ENCODE results near the gene PLGRKT.
"Not testable (repeated sequence)": the region's sequence is repeated elsewhere in the genome, so short reads cannot be mapped to it uniquely, and the experiment has no call there.

The PLGRKT gene

DNA sequence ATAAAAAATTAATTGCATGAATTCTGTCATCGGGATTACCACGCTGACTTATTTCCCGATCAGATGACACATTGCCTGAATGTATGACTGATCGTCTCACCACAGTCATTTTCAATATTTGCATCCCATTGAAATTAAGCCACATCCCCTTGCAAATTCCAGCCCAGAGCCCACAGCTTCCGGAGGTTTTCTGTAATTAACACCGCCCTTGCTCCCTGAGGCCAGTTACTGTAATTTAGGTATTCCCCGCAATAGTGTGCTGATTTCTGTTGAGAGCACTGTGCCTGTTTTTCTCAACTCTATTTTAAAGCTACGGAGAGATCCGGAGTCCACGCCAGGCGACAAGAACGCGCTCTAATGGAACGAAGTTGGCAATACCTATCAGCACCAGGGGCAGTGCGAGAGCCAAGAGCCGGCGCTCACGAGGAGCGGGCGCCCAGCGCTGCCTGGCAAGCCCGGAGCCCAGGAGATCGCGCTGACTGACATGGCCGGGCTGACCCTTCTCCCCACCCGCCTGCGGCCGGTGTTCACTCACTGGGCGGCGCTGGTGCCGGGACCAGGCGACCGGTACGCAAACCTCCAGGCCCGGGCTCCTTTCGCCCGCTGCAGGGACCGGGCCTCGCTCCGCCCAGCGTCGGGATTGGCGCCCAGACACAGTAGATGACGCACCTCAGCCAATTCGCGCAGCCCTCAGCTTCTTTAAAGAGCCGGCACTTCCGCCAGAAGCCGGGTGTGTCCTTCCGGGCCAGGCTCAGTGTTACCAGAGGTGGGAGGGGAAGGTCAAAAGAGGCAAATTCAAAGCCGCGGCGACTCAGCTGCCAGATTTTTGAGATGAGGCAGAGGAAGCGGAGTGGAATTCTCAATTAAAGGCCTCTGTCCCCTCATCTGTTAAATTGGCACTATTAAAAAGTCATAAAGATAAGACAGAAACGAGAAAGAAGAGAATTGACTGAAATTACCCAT lies at the start of gene PLGRKT:
Gene PLGRKT, minus strand, starts transcription at position 672 of the 963 bp plus-strand sequence. CDS start 5,948 bp downstream, outside the sequence.
- peak; percentile 95 for DNase-seq (ENCODE audit: low spot score)

DNA sequence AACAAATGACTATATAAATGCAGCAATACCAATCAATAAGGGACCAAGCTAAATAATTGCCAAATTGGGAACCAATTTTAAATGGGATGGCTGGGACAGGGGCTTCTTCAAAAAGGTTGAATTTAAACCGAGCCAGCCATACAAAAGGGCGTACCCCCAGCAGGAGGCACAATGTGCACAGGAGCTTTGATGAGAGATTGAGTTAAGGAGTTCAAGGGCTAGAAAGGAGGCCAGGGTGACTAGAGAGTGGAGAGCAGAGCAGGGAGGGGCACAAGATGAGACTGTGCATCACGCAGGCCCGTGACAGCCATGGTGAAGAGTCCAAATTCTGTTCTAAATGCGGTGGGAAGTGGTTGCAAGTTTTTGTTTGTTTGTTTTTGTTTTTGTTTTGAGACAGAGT lies 49.3 kb upstream of the PLGRKT start:
- DNase-seq (ENCODE audit: low spot score), result no peak

- DNase-seq (ENCODE audit: low spot score), result no peak
Measured at GRCh38 chr9:5485378-5486085, 47.8 kb upstream of the PLGRKT start.

DNA sequence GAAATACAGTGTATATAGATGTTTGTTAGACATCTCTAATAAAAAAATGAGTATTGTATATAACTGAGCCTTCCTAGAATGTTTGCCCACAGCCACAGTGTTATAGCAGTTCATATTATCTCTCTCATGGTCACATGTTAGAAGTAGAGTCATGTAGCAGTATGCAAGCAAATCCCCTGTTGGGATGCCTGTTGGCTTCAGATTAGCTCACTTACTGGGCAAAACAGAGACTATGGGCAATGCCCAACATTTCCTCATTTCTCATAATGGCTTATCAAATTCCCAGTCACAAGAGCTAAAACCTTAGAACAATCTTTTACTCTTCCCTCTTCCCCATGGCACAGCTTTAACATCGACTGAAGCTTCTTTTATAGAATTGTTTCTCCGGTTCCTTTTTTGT lies 45.6 kb upstream of the PLGRKT start:
- no peak for DNase-seq (ENCODE audit: low spot score)

GRCh38 chr9:5482194-5482593 lies 44.5 kb upstream of the PLGRKT start:
- DNase-seq (ENCODE audit: low spot score), result no peak

GRCh38 chr9:5481322-5482040 lies 43.8 kb upstream of the PLGRKT start:
- DNase-seq (ENCODE audit: low spot score), result no peak

DNA sequence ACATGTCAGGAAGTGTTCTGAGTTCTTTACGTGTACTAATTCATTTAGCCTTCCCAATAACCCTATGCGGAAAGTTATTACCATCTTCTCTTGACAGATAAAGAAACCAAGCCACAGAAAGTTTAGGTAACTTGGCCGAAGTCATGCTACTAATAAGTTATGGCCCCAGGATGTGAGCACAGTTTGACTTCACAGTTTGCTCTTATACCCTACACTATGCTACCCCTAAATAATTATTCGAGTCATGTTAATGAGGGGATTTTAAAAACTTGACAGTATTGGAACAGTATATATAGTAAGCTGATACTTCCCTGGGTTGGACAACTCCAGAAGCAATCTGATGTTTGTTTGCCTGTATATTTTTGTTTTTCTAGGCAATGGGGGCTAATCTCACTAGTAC lies 43.2 kb upstream of the PLGRKT start:
- no peak for DNase-seq (ENCODE audit: low spot score)

DNA sequence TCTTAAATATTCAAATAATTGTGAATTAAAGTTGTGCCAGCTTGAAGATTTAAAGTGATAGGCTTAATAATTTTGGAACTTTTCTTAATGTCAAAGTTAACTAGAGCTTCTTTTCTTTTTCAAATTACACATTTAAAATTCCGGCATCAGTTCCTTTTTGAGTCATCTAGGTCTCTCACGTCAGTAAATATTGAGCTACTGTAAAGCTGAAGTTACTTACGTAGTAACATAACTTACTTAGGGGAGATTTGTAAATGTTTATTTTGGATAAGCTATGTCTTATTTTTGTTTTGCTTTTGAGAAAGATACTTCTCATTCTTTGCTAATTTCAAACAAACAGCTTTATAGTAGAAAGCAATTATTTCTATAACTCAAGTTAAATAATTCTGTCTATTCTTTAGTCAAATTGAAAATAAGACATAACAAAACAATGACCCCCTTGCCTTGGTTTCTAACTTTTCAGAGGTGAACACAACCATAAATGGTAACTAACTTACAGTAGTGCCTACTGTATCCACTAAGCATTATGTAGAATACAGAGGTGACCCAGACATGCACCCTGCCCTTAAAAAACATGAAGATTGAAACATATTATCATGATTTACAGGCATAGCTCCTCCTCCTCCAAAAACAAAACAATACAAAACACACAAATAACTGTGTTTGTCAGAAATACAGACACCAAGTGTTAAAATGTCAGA lies 42.4 kb upstream of the PLGRKT start:
- DNase-seq (ENCODE audit: low spot score), result no peak

GRCh38 chr9:5478206-5478605 lies 40.5 kb upstream of the PLGRKT start:
- DNase-seq (ENCODE audit: low spot score), result no peak

GRCh38 chr9:5475611-5476010 lies 37.9 kb upstream of the PLGRKT start:
- DNase-seq (ENCODE audit: low spot score), result not testable (repeated sequence)

GRCh38 chr9:5470816-5471215 lies 33.1 kb upstream of the PLGRKT start:
- no peak for DNase-seq (ENCODE audit: low spot score)

DNA sequence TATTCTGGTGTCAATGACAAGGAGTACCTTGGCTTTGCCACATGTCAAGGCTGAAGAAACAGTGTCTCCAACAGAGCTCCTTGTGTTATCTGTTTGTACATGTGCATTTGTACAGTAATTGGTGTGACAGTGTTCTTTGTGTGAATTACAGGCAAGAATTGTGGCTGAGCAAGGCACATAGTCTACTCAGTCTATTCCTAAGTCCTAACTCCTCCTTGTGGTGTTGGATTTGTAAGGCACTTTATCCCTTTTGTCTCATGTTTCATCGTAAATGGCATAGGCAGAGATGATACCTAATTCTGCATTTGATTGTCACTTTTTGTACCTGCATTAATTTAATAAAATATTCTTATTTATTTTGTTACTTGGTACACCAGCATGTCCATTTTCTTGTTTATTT lies 32.4 kb upstream of the PLGRKT start:
- no peak for DNase-seq (ENCODE audit: low spot score)

DNA sequence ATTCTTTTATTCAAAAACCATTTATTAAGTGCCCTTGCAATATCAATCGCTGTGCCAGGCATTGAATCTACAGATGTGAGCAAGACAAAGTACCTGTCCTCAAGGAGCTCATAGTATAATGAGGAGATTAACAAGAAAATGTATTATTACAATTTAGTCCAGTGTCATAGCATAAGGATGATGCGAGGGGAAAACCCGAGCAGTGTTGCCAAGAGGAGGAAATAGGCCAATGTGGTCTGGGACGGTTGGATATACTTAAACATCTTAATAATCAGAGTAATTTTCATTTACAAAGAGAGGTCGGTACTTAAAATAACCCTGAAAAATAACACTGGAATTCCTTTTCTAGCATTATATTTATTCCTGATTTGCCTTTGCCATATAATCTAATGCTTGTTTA lies 31.1 kb upstream of the PLGRKT start:
- DNase-seq (ENCODE audit: low spot score), result no peak

GRCh38 chr9:5466766-5467165 lies 29.0 kb upstream of the PLGRKT start:
- no peak for DNase-seq (ENCODE audit: low spot score)

DNA sequence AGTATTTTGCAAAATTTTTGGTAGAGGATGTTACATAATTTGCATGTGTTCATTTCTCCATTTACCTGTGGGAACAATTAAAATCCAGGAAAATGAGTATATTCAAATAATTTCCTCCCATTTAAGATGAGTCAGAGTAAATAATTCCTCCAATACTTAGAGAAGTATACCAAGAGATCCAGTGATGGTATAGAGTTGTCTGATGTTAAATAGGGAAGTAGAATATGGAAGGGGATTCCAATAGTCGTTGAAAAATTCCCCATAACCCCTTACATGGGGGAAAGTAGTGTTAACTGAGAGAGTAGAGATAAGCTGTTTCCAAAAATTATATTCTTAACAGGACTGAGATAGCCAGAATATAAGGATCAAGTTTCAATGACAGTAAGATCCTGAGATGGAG lies 28.3 kb upstream of the PLGRKT start:
- DNase-seq (ENCODE audit: low spot score), result no peak

DNA sequence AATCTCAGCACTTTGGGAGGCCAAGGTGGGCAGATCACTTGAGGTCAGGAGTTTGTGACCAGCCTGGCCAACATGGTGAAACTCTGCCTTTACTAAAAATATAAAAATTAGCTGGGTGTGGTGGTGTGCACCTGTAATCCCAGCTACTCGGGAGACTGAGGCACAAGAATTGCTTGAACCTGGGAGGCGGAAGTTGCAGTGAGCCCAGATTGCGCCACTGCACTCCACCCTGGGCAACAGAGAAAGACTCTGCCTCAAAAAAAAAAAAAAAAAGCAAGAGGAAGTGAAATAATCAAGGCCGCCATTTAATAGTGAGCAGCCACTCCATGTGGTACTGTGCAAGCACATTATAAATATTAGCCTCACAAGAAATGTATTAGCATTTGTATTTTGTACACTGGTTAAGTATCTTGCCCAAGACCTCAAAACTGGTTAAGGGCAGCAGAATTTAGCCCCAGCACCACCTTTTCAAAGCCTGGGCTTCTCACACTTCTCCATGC lies 27.2 kb upstream of the PLGRKT start:
- not testable (repeated sequence) for DNase-seq (ENCODE audit: low spot score)

DNA sequence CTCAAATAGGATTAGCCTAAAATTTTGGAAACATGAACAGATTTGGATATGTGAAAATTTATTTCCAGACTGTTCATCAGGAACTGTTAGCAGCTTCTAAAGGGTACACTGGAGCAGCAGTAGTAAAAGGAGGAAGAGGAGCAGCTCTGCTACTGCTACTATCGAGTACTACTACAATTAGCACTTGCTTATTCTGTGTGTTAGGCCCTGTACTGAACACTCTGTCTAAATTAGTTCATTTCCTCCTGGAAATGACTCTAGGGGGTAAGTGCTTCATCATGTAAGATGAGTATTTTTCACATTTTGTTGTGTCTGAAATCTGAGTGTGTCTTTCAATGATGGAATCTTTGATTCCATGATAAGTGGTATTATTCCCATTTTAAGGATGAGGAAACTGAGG lies 22.4 kb upstream of the PLGRKT start:
- DNase-seq (ENCODE audit: low spot score), result no peak

GRCh38 chr9:5459289-5459829 lies 21.6 kb upstream of the PLGRKT start:
- DNase-seq (ENCODE audit: low spot score), result no peak

DNA sequence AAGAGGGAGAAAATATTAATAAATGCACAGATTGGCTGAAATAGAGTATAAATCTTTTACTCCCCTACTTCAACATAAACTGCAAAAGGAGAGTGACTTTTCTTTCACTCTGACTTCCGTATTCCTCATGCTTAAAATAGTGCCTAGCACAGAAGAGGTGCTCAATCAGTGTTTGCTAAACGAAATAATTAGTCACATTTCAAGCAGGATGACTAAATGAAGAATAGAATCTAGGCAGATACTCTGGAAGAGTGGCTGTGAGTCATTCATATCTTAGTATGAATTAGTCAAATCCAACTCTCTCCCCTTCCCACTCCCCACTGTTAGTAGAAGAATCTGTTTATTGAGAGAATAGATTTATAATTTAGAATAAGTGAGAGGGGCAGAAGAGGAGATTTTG lies 17.5 kb upstream of the PLGRKT start:
- DNase-seq (ENCODE audit: low spot score), result peak; percentile 65

- DNase-seq (ENCODE audit: low spot score), result no peak
Measured at GRCh38 chr9:5453673-5454072, 15.9 kb upstream of the PLGRKT start.

DNA sequence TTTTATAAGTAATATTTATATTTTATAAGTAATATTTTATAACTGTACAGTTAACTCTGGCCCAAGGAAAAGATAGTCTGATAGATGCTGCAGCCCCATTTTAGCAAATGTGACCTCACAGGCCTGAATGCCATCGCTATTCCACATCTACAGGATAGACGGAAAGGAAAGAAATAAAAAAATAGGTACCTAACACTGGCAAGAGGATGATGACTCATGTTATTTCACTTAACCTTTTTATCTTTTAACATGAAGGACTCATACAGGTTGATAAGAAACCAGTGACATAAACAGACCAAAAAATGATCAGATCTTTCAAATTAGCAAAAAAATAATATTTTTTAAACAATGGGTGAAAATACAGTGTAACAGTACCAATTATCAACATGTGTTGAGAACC lies 15.3 kb upstream of the PLGRKT start:
- no peak for DNase-seq (ENCODE audit: low spot score)

DNA sequence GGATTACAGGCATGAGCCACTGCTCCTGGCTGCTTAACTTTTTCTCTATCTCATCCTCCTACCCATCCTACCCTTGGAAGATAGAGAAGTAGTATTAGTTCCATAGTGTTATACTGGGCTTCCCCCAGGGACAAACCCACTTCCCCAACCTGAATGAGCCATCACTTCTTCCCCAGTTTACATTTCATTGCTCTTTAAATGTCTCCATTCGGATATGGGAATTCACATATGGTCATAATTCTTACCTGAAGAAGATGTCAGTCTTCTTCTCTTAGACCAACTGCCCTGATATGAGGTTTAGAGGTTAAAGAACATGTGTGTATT lies 14.5 kb upstream of the PLGRKT start:
- no peak for DNase-seq (ENCODE audit: low spot score)
